GM18498 (cell line): ENCODE measurements around the gene ST6GAL2.

Experiments
- ATAC-seq: cut with Tn5 transposase; IDR thresholded peaks from one replicate; pipeline ENCODE4 v1.9.1; 2021; ENCODE audit warnings: mild to moderate bottlenecking, moderate library complexity; ENCODE audit not compliant: unreplicated experiment

The ST6GAL2 gene

DNA sequence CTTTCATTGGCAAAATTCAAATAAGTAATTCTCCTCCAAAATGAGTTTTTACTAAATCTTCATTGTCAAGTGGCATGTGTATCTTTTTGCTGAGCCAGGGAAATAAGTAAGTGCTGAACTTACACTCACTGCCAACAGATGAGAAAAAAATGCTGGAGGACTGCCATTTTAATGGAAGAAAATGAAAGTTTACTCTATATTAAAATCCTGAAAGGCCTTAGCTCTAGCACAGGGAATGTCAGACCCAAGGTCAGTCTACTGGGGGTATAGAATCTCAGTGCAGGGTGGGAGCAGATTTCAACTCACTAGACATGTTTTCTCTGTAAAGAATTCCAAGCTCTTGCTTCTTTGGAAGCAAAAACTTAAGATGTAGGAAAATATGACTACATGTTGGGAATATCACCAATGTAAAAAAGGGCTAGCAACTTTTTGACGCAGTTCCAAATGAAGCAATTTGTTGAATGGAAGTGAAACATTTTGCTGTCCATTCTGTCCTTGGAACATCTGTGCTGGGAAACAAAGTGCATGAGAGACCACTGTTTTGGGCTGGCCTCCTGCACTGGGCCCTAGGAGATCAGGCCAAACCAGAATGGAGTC is 127.0 kb downstream of the ST6GAL2 start:
- no peak for ATAC-seq
